HS-5 (cell line): Measurements from ENCODE around the gene IL18BP.

Source experiments
- DNase-seq: peaks from one replicate; pipeline ENCODE4 v3.0.0-alpha.2; 2012; ENCODE audit warnings: low read depth

IL18BP gene

GRCh38 chr11:71998649-71999310 lies at the start of gene IL18BP:
TSS of gene IL18BP (plus strand) at chr11:71998909. CDS start at chr11:71999985, 1,076 bp downstream.
- no peak for DNase-seq

- no peak for DNase-seq
Observed at GRCh38 chr11:71949034-71949433, 49.7 kb upstream of the IL18BP start.

GRCh38 chr11:71951741-71952310 lies 46.9 kb upstream of the IL18BP start:
- no peak for DNase-seq

- no peak for DNase-seq
Observed at GRCh38 chr11:71955898-71956456, 42.7 kb upstream of the IL18BP start.

- no peak for DNase-seq
Observed at GRCh38 chr11:71962428-71963038, 36.2 kb upstream of the IL18BP start.

- no peak for DNase-seq
Observed at GRCh38 chr11:71963468-71963867, 35.2 kb upstream of the IL18BP start.

- no peak for DNase-seq
Observed at GRCh38 chr11:71964641-71965040, 34.1 kb upstream of the IL18BP start.

- no peak for DNase-seq
Observed at GRCh38 chr11:71971680-71972079, 27.0 kb upstream of the IL18BP start.

GRCh38 chr11:71976551-71976950 lies 22.2 kb upstream of the IL18BP start:
- no peak for DNase-seq

- DNase-seq = no peak
Observed at GRCh38 chr11:71977090-71977489, 21.6 kb upstream of the IL18BP start.

- peak; percentile 32 for DNase-seq
Observed at GRCh38 chr11:71977743-71978418, 20.8 kb upstream of the IL18BP start.

GRCh38 chr11:71979094-71979493 lies 19.6 kb upstream of the IL18BP start:
- DNase-seq = no peak

GRCh38 chr11:71979602-71980001 lies 19.1 kb upstream of the IL18BP start:
- no peak for DNase-seq

- DNase-seq = no peak
Observed at GRCh38 chr11:71986131-71986530, 12.6 kb upstream of the IL18BP start.

GRCh38 chr11:71987521-71987920 lies 11.2 kb upstream of the IL18BP start:
- DNase-seq = no peak

GRCh38 chr11:71988050-71988449 lies 10.7 kb upstream of the IL18BP start:
- peak; percentile 50 for DNase-seq

- no peak for DNase-seq
Observed at GRCh38 chr11:71990701-71991100, 8.0 kb upstream of the IL18BP start.

- DNase-seq = no peak
Observed at GRCh38 chr11:71991494-71991893, 7.2 kb upstream of the IL18BP start.

GRCh38 chr11:71992136-71992730 lies 6.5 kb upstream of the IL18BP start:
- DNase-seq = no peak

- DNase-seq = no peak
Observed at GRCh38 chr11:71994786-71995185, 3.9 kb upstream of the IL18BP start.

GRCh38 chr11:71995726-71996291 lies 2.9 kb upstream of the IL18BP start:
- no peak for DNase-seq

- DNase-seq = no peak
Observed at GRCh38 chr11:71996517-71996916, 2.2 kb upstream of the IL18BP start.
